Measurements from ENCODE around the gene MMP27. TPM values are rescaled to one million over a fixed set of nuclear protein-coding genes. Genes with fewer than 3 reads are reported as not detected.

The MMP27 gene
- total RNA-seq, 1 experiment from 2014 or later: not detected

DNA sequence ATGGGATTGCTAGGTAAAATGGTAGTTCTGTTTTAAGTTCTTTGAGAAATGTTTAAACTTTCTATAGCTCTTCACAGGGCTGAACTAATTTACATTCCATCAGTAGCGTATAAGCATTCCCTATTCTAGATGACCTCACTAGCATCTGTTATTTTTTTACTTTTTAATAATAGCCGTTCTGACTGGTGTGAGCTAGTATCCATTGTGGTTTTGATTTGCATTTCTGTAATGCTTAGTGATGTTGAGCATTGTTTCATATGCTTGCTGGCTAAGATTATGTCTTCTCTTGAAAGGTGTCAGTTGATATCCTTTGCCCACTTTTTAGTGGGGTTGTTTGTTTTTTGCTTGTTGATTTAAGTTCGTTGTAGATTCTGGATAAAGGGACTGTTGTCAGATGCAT lies 35.9 kb downstream of the MMP27 start:
- Histone ChIP-seq H4K91ac (ENCODE audit: insufficient read length, low read depth, low read length) (no peak overlapping the region), H3K27me3 (ENCODE audit: insufficient read depth, low read length) (no peaks in the 10 kb centered on the region), H3K4me1 (ENCODE audit: insufficient read depth, low read length) (no peaks in the 10 kb centered on the region), H3T11ph (ENCODE audit: low read length) (no peak overlapping the region), H3K9me3 (ENCODE audit: control insufficient read depth, low read depth, low read length) (no peaks in the 10 kb centered on the region), H3K27ac (ENCODE audit: insufficient read length, low read depth, low read length) (no peak overlapping the region), H4K5ac (ENCODE audit: insufficient read length, low read depth, low read length) (no peak overlapping the region), H3K56ac (ENCODE audit: insufficient read length, low read depth, low read length) (no peak overlapping the region), H2AK5ac (ENCODE audit: insufficient read length, low read length) (no peak overlapping the region), H3K14ac (ENCODE audit: insufficient read depth, low read length) (no peak overlapping the region), H2BK5ac (ENCODE audit: insufficient read length, low read length) (no peak overlapping the region), H4K20me1 (ENCODE audit: control insufficient read depth, insufficient read depth, insufficient read length) (no peaks in the 10 kb centered on the region), H2BK120ac (ENCODE audit: low read depth, low read length, poor library complexity, severe bottlenecking) (no peak overlapping the region), H3K4ac (ENCODE audit: low read depth, low read length) (no peak overlapping the region), H4K8ac (replicated peaks; ENCODE audit: insufficient read length, low read depth, low read length) (no peak overlapping the region), H2BK20ac (ENCODE audit: low read depth, low read length, poor library complexity, severe bottlenecking) (no peak overlapping the region), H3K4me2 (ENCODE audit: insufficient read depth, insufficient read length, low read length) (no peak overlapping the region), H3K23ac (ENCODE audit: insufficient read length, low read depth, low read length) (no peak overlapping the region), H3K9ac (ENCODE audit: extremely low read depth, insufficient read length, low read length) (no peak overlapping the region), H2BK15ac (ENCODE audit: low read depth, low read length) (no peak overlapping the region), H3K79me1 (ENCODE audit: insufficient read depth, low read depth, low read length, poor library complexity, severe bottlenecking) (no peaks in the 10 kb centered on the region), H2AFZ (ENCODE audit: low read length) (no peak overlapping the region), H3K18ac (ENCODE audit: insufficient read length, low read depth, low read length) (no peak overlapping the region), H3K23me2 (ENCODE audit: insufficient read length, low read depth, low read length, poor library complexity, severe bottlenecking) (no peaks in the 10 kb centered on the region), H3K79me2 (ENCODE audit: insufficient read depth, low read length) (no peaks in the 10 kb centered on the region), H2BK12ac (ENCODE audit: insufficient read length, low read depth, low read length) (no peak overlapping the region)
- peaks cover 7 to 13% of the 10 kb centered on the region in 2 experiments for H3K4me1 Mint-ChIP-seq
- no peak overlapping the region for H3K4me3 Mint-ChIP-seq
- DNase-seq: no peak
- H3K27ac Mint-ChIP-seq: no peak overlapping the region
- TF ChIP-seq, protein P1, sequence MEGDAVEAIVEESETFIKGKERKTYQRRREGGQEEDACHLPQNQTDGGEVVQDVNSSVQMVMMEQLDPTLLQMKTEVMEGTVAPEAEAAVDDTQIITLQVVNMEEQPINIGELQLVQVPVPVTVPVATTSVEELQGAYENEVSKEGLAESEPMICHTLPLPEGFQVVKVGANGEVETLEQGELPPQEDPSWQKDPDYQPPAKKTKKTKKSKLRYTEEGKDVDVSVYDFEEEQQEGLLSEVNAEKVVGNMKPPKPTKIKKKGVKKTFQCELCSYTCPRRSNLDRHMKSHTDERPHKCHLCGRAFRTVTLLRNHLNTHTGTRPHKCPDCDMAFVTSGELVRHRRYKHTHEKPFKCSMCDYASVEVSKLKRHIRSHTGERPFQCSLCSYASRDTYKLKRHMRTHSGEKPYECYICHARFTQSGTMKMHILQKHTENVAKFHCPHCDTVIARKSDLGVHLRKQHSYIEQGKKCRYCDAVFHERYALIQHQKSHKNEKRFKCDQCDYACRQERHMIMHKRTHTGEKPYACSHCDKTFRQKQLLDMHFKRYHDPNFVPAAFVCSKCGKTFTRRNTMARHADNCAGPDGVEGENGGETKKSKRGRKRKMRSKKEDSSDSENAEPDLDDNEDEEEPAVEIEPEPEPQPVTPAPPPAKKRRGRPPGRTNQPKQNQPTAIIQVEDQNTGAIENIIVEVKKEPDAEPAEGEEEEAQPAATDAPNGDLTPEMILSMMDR (conservative IDR thresholded peaks at IDR 0.05): no peak
- WGBS (ENCODE audit: extremely low coverage, insufficient read length, low lambda C conversion rate): no CpG with 5 or more reads among the region's 3 CpGs
- H3K27me3 Mint-ChIP-seq (ENCODE audit: low read depth): no peaks in the 10 kb centered on the region
- H3K9me3 Mint-ChIP-seq: no peaks in the 10 kb centered on the region
- no peaks in the 10 kb centered on the region for H3K36me3 Mint-ChIP-seq (ENCODE audit: insufficient read depth in 1 of 3, low read depth in 3 of 3)
